SKM-1 treated with dmso at 0.1 percent for 144 hours (cell line): ENCODE measurements around the gene HAGHL.

Experiments used
- DNase-seq: peaks from one replicate; lab custom pipeline; 2025; ENCODE audit not compliant: unreplicated experiment; lab: John Stamatoyannopoulos, UW

HAGHL gene

DNA sequence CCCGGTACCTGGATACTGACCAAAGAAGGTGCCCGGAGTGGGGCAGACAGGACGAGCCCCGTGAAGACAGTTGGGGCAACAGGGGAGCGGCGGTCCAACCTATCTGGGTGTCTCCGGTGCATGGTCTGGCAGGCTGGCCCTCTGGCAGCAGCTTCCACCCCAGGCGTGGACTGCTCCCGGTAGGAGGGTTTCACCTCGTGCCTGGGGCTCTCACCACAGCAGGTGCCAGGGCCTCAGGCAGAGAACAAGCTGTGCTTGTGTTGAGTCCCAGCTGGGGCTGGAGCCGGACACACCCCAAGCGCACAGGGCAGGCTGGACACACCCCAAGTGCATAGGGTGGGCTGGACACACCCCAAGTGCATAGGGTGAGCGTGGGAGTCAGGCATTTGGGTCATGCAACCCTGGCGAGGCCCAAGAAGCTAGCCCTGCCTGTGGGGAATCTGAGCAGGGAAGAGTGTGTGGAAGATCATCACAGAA is 19.8 kb upstream of the HAGHL start:
- DNase-seq, result no peak

DNA sequence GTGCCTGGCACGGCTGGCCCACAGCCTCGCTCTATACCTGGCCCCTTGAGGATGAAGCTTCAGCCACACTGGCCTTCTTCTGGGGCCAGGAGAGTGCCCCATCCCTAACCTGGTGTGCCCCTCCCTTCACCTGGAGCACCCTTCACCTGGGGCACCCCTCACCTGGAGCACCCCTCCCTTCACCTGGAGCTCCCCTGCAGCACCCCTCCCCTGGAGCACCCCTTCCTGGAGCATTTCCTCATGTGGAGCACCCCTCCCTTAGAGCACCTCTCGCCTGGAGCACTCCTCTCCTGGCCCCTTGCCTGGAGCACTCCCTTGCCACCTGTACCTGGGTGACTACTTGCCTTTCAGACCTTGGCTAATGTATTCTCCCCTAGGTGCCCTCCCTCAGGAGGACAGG is 18.9 kb upstream of the HAGHL start:
- DNase-seq, result no peak

GRCh38 chr16:708959-709358 is 17.9 kb upstream of the HAGHL start:
- DNase-seq, result no peak

DNA sequence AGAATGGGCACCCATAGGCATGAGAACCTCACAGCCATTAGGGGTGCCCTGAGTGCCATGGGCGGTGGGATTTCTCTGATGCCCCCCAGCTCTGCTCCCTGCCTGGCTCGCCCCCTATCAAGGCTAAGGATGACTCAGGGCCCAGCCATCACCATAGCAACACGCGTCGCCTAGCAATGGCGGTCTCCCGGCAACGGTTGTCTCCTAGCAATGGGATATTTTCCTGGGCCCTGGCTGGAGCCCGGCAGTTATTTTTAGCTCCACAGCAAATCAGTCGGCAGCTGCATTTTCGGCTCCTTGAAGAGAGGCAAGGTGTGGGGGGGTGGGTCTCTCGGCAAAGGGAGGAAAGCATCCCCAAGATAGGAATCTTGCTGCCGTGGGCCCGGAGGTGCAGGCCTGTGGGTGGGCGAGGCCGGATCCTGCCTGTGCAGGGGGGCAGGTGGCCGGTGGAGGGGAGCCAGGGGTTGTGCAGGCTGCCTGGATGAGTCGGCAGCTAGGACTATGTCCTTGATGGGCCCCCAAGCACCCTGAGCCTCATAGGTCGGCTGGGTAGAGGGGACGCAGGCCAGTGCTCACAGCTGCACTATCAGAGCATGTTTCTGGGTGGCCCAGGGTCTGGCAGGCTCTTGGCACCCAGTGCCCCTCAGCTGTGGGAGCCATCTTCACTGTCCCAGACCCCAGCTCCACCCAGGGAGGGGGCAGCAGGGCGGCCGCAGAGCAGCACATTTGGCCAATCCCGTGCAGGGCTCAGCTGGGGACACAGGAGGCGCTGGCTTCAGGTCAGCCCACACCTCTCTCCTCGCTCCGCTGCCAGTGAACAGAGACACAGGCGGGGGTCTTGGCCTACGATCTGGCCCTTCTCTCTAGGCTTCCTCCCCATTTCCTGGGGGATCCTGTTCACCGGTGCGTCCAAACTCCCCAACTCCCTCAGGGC is 17.1 kb upstream of the HAGHL start:
- no peak for DNase-seq

GRCh38 chr16:710500-711075 is 16.3 kb upstream of the HAGHL start:
- no peak for DNase-seq

GRCh38 chr16:711084-711483 is 15.8 kb upstream of the HAGHL start:
- DNase-seq, result no peak

- DNase-seq, result peak; percentile 45
These were observed 15.2 kb upstream of the HAGHL start for GRCh38 chr16:711548-712320.

GRCh38 chr16:712740-713250 is 14.1 kb upstream of the HAGHL start:
- peak; percentile 33 for DNase-seq

DNA sequence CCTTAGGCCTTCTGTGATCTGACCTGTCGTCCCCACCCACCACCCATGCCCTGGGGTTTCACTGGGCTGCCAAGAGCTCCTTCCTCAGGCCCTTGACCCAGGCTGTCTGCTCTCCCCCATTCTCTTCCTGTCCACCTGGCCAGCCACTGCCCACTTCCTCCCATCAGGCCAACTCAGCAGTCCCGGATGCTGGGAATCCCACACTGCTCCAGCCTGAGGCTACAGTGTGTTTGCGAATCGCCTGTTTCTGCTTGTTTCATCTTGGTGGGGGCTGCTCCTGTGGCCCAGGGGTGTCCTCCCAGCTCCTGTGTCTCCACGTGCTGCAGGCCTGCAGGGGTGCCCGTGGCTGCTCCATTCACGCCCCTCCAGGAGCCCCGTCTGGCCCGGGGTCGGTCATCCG is 12.8 kb upstream of the HAGHL start:
- DNase-seq, result no peak

DNA sequence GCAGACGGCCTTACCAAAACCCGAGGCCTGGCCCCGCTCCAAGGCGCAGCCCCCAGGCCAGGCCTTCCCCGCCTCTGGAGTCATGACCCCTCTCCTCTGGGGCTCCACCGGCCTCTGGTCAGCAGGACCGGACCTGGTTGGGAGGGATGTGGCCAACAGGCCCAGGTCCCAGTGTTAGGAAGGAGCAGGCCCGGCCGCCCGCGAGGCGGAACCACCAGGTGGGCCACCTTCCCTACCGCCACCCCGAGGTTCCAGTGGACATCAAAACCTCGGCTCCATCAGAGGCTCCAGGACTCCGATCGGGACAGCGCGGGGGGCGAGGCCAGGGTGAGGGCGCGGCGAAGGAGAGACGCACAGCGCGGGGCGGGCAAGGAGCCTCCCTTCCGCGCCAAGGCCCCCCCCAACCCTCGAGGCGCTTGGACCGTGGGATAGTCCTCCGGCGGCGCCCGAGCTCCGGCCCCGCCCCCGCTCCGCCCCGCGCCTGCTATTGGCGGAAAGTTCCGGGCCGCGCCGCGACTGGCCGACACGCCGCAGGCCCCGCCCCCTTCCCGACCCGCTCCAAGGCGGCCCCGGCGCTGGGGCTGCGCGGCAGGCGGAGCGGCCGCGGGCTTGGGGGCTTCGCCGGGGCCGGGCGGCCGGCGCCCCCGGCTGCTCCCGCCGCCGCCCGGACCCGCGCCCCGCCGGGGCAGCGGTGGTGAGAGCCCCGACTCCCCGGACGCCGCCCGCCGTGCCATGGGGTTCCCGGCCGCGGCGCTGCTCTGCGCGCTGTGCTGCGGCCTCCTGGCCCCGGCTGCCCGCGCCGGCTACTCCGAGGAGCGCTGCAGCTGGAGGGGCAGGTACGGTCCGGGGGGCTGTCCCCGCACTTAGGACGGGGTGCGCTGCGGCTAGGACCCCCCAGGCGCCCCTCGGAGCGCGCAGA is 12.1 kb upstream of the HAGHL start, which contains the start of gene METRN:
Gene METRN (plus strand): TSS at position 561 of the 919 bp plus-strand sequence. CDS start 172 bp downstream, at position 733.
- DNase-seq, result peak; percentile 68

DNA sequence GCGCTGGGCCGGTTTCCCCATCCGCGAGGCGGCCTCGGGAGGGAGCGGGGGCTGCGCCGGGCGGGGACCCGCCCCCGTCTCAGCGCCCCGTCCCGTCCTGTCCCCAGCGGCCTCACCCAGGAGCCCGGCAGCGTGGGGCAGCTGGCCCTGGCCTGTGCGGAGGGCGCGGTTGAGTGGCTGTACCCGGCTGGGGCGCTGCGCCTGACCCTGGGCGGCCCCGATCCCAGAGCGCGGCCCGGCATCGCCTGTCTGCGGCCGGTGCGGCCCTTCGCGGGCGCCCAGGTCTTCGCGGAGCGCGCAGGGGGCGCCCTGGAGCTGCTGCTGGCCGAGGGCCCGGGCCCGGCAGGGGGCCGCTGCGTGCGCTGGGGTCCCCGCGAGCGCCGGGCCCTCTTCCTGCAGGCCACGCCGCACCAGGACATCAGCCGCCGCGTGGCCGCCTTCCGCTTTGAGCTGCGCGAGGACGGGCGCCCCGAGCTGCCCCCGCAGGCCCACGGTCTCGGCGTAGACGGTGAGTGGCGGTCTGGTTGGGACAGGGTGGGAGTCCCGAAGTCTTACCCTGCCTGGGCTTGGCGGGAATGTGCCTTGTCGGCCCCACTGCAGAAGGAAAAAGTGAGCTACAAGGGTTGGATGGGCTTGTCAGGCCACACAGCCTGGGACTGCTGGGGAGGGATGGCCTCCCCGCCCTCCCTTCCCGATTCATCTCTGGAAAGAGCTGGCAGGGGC is 11.3 kb upstream of the HAGHL start:
- DNase-seq, result no peak

DNA sequence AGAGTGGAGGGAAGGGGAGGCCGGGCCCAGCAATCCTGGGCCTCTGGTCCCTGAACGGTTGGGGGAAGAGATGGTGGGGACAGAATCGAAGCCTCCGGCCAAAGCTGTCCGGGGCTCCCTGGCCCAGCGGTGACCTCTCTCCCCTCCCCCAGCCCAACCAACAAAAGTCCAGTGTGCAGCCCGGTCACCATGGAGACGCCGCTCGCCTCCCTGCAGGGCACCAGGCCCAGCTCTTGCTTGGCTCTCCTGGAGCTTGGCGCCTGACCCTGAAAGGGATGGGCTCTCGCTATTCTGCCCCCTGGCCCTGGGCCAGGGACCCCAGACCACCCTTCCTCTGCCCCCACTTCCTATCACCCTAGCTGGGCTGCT is 10.7 kb upstream of the HAGHL start:
- no peak for DNase-seq

DNA sequence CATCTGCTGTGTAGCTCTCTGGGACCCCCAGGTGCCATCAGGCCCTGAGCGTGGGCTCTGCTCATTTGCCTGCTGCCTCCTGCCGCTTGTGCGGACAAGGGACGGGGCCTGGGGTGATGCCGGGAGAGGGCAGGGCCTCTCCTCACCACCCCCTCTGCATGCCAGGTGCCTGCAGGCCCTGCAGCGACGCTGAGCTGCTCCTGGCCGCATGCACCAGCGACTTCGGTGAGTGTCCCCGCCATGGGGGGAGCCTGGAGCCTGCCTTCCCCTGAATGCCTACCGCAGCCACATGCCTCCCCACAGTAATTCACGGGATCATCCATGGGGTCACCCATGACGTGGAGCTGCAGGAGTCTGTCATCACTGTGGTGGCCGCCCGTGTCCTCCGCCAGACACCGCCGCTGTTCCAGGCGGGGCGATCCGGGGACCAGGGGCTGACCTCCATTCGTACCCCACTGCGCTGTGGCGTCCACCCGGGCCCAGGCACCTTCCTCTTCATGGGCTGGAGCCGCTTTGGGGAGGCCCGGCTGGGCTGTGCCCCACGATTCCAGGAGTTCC is 10.1 kb upstream of the HAGHL start:
- no peak for DNase-seq

DNA sequence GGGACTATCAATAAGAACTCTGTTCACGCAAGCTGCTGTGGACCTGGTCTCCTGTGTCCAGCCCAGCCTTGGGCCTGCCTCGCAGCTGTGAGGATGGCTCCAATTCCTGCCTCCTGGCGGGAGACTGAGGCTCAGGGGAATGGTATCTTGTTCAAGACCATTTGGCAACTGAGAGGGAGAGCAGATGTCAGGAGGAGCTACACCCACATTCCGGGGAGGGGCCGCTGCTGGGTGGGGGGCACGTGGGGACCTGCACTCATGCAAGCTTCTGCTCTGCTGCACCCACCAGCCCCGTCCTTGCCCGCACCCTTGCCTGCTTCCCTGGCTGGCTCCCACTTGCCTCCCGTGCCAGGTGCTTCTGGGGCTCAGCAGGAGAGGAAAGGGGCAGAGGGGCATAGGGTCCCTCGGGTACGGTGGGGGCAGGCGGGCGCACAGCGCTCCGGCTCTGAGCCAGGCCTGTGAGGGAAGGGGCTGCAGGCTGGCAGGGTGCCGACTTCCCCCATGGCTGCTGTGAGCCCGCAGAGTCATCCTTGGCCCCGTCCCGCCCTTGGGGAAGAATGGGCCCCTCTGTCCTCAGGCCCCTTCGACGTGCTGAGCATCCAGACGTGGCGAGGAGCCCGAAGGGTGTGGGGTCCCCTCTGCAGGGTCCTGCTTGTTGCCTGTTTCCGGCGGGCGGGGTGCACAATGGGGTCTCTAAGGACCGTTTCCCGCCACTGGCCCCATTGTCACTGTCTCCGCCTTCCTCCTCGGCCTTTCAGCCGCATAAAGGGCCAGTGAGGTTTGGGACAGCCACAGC is 9.3 kb upstream of the HAGHL start:
- no peak for DNase-seq

DNA sequence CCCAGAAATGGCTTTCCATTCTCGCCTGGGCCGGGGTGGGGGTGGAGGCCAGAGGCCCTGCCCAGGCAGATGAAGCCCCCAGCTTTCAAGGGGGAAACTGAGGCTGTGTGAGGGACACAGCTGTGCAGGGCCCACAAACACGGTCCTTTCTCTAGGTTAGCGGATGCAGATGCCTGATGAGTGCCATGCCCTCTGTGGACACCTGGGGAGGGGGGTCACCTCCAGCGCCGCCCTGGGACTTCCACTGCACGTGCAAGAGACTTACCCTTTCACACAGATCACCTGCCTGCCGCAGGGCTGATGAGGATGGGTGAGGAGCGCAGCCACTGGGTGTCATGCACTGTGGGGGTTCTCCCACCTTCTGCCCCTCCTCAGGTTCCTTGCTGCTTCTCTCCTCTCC is 8.5 kb upstream of the HAGHL start:
- no peak for DNase-seq

DNA sequence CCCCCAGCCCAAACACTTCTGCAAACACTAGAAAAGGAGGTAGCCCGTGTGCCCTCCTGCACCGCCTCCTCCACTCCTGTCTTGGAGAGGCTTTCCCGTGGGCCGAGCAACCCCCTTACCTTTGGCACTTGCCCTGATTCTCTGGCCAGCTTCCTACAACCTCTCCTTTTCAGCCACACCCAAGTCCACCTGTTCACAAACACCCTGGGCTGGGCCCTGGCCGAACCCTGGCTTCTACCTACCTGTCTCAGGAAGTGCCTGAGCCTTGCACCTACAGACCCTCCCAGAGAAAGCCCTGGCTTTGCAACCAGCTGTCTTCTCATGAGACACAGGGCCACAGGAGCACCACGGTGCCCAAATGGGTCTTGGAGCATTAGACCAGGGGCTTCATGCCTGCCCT is 8.0 kb upstream of the HAGHL start:
- DNase-seq, result no peak

DNA sequence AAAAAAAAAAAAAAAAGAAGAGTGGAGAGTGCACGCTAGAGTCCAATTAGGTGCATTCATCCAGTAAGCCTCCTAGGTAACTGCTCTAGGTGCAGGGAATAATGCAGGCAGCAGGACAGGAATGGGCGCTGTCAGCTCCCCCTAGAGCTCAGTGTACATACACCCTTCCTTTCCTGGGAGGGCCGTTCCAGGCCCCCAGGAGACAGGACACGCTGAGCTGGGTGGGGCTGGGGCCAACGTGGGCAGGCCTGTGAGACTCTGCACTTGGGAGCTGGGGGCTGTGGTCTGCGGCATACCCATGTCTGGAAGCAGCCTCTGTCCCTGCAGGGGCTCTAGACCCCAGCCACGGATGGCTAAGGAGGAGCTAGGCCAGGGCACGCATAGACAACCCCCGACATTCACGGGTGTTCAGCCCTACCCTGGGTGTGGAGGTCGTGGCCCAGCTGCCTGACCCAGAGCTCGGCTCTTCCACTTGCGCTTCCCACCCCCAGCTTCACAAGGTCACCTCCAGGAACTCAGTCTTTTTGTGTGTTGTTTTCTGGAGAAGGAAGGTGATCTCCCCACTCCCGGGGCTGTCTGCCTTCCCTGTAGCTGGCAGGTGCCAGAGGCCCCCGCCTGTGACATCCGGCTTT is 7.0 kb upstream of the HAGHL start:
- no peak for DNase-seq

DNA sequence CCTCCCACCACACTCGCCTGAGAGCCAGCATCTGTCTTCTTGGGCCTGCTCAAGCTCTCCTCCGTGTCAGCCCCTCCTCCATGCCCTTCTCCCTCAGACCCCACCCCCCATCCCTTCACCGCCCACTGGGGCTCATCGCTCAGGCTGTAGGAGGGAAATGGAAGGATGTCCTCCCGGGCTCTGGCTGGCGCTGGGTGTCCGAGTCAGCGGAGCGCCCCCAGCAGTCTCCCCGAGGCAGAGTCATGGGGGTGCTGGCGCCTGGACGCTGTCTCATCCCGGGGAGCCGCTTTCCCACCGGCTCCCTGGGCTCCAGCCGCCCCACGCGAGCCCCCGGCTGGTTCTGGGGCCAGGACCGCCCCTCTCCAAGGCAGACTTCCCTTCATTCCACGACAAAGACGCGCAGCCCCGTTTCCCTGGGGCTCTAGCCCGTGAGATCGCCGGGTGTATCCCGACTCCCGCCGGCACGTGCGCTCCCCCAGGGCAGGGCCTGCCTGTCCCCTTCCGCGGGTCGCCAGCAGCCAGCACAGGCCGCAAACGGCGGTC is 6.4 kb upstream of the HAGHL start:
- DNase-seq, result peak; percentile 25
